Liver (tissue), 3 donors: ENCODE measurements around the gene EZR.

Source experiments
- JUND ChIP-seq, 2 donors: IDR thresholded peaks; 2 replicates each; pipeline ENCODE4 v1.6.1; 2016; ENCODE audit warnings: antibody characterized with exemption in 2 of 2
- TF ChIP-seq, protein P1 (sequence below): fragments of 150-350 bp; IDR thresholded peaks from 2 replicates; pipeline ENCODE4 v1.5.1; 2017; ENCODE audit warnings: improper control_type of control experiment, low read depth, low read length; ENCODE audit not compliant: missing input control
- TF ChIP-seq, protein P2 (sequence below): IDR thresholded peaks from 2 replicates; pipeline ENCODE4 v1.6.1; 2016; ENCODE audit warnings: antibody characterized with exemption
- TF ChIP-seq, protein P3 (sequence below): IDR thresholded peaks from 2 replicates; pipeline ENCODE4 v1.6.1; 2016; ENCODE audit warnings: antibody characterized with exemption
- TF ChIP-seq, protein P4 (sequence below): IDR thresholded peaks from 2 replicates; pipeline ENCODE4 v1.6.1; 2016; ENCODE audit warnings: antibody characterized with exemption
- donor health status: healthy.
- donor health status: healthy.

DNA sequence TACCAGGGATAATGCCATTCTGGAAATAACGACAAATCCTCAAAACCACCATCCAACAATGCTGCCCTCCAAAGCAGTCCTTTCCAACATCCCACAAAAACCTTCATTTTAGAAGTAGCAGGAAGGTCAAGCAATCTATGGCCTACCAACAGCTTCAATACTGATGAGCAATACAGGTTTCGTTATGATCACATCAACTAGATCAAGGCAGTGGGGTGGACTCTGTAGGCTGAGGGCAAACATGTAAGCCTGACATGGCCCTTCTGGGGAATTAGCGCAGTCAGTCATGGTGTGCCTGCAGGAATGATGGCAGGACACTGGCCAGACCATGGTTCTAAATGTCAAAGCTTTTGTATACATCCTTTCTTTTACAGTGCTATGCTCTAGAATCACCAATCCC is 41.7 kb downstream of the EZR start:
- TF ChIP-seq, protein P1, sequence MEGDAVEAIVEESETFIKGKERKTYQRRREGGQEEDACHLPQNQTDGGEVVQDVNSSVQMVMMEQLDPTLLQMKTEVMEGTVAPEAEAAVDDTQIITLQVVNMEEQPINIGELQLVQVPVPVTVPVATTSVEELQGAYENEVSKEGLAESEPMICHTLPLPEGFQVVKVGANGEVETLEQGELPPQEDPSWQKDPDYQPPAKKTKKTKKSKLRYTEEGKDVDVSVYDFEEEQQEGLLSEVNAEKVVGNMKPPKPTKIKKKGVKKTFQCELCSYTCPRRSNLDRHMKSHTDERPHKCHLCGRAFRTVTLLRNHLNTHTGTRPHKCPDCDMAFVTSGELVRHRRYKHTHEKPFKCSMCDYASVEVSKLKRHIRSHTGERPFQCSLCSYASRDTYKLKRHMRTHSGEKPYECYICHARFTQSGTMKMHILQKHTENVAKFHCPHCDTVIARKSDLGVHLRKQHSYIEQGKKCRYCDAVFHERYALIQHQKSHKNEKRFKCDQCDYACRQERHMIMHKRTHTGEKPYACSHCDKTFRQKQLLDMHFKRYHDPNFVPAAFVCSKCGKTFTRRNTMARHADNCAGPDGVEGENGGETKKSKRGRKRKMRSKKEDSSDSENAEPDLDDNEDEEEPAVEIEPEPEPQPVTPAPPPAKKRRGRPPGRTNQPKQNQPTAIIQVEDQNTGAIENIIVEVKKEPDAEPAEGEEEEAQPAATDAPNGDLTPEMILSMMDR: no peak
- TF ChIP-seq, protein P2, sequence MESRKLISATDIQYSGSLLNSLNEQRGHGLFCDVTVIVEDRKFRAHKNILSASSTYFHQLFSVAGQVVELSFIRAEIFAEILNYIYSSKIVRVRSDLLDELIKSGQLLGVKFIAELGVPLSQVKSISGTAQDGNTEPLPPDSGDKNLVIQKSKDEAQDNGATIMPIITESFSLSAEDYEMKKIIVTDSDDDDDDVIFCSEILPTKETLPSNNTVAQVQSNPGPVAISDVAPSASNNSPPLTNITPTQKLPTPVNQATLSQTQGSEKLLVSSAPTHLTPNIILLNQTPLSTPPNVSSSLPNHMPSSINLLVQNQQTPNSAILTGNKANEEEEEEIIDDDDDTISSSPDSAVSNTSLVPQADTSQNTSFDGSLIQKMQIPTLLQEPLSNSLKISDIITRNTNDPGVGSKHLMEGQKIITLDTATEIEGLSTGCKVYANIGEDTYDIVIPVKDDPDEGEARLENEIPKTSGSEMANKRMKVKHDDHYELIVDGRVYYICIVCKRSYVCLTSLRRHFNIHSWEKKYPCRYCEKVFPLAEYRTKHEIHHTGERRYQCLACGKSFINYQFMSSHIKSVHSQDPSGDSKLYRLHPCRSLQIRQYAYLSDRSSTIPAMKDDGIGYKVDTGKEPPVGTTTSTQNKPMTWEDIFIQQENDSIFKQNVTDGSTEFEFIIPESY: no peak
- no peak for TF ChIP-seq JUND (IDR thresholded peaks at IDR 0.05)
- TF ChIP-seq, protein P3, sequence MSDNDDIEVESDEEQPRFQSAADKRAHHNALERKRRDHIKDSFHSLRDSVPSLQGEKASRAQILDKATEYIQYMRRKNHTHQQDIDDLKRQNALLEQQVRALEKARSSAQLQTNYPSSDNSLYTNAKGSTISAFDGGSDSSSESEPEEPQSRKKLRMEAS: no peak
- TF ChIP-seq, protein P4, sequence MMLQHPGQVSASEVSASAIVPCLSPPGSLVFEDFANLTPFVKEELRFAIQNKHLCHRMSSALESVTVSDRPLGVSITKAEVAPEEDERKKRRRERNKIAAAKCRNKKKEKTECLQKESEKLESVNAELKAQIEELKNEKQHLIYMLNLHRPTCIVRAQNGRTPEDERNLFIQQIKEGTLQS: no peak
